ENCODE measurements around the gene PGAM5. TPM values are rescaled to one million over a fixed set of nuclear protein-coding genes. Genes with fewer than 3 reads are reported as not detected.
A peak's percentile ranks its signal among the peaks of the same experiment; 100 is the strongest.

The PGAM5 gene
- total and polyA plus RNA-seq, 2 of the 13 experiments (the other 11 are each of a cell fraction or from before 2014, with no cell fraction given): 18.0 to 77.9 TPM

DNA sequence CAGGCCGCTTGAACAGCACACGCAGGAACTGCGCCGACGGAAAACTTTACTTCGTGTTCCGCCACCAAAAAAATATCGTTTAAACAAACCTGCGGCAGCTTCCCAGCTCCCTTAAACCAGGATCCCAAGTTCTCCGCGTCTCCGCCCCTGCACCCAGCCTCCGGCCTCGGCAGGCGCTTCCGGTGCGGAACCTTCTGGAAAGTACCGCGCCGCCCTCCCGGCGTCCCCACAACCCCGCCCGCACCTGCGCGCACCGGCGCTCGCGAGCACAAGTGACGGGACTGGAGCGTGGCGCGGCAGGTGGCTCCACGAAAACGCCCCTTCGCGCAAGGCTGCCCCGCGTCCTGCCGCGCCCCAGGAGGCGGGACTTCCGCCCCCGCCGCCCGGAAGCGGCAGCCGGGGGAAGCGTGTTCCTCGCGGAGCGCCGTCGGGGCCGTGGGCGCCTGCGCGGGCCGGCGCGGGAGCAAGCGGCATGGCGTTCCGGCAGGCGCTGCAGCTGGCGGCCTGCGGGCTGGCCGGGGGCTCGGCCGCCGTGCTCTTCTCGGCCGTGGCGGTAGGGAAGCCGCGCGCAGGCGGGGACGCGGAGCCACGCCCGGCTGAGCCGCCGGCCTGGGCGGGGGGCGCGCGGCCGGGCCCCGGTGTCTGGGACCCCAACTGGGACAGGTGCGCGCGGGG lies at the start of gene PGAM5 (continued):
- TF ChIP-seq TCF7L2 (IDR thresholded peaks at IDR 0.05; ENCODE audit: low read depth, low read length): no peak
- no peak for TF ChIP-seq TOE1 (CRISPR knock-in tag; IDR thresholded peaks at IDR 0.05)
- peak; percentile 73 for TF ChIP-seq ZNF766 (CRISPR knock-in tag; IDR thresholded peaks at IDR 0.05; ENCODE audit: borderline replicate concordance)
- peak; percentile 43; the same call in 1 of the 2 replicates for TF ChIP-seq RARA (CRISPR knock-in tag; IDR thresholded peaks at IDR 0.05)
- TF ChIP-seq ZIK1 (CRISPR knock-in tag; IDR thresholded peaks at IDR 0.05; ENCODE audit: borderline replicate concordance, low read depth): 0 out of 2 replicates have a peak, but pooled peaks have one; percentile 81
- TF ChIP-seq BRD4 (CRISPR knock-in tag; IDR thresholded peaks at IDR 0.05): peak; percentile 77
- TF ChIP-seq, protein P1, sequence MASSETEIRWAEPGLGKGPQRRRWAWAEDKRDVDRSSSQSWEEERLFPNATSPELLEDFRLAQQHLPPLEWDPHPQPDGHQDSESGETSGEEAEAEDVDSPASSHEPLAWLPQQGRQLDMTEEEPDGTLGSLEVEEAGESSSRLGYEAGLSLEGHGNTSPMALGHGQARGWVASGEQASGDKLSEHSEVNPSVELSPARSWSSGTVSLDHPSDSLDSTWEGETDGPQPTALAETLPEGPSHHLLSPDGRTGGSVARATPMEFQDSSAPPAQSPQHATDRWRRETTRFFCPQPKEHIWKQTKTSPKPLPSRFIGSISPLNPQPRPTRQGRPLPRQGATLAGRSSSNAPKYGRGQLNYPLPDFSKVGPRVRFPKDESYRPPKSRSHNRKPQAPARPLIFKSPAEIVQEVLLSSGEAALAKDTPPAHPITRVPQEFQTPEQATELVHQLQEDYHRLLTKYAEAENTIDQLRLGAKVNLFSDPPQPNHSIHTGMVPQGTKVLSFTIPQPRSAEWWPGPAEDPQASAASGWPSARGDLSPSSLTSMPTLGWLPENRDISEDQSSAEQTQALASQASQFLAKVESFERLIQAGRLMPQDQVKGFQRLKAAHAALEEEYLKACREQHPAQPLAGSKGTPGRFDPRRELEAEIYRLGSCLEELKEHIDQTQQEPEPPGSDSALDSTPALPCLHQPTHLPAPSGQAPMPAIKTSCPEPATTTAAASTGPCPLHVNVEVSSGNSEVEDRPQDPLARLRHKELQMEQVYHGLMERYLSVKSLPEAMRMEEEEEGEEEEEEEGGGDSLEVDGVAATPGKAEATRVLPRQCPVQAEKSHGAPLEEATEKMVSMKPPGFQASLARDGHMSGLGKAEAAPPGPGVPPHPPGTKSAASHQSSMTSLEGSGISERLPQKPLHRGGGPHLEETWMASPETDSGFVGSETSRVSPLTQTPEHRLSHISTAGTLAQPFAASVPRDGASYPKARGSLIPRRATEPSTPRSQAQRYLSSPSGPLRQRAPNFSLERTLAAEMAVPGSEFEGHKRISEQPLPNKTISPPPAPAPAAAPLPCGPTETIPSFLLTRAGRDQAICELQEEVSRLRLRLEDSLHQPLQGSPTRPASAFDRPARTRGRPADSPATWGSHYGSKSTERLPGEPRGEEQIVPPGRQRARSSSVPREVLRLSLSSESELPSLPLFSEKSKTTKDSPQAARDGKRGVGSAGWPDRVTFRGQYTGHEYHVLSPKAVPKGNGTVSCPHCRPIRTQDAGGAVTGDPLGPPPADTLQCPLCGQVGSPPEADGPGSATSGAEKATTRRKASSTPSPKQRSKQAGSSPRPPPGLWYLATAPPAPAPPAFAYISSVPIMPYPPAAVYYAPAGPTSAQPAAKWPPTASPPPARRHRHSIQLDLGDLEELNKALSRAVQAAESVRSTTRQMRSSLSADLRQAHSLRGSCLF (CRISPR knock-in tag; IDR thresholded peaks at IDR 0.05; ENCODE audit: borderline replicate concordance): no peak
- TF ChIP-seq ZNF333 (CRISPR knock-in tag; IDR thresholded peaks at IDR 0.05; ENCODE audit: borderline replicate concordance): no peak
- TF ChIP-seq ZNF772 (CRISPR knock-in tag; IDR thresholded peaks at IDR 0.05): no peak
- no peak for TF ChIP-seq HNRNPL (IDR thresholded peaks at IDR 0.05; ENCODE audit: low read depth, low read length)
- TF ChIP-seq ARID4A (CRISPR knock-in tag; IDR thresholded peaks at IDR 0.05; ENCODE audit: borderline replicate concordance): peak; percentile 90
- TF ChIP-seq, protein P2, sequence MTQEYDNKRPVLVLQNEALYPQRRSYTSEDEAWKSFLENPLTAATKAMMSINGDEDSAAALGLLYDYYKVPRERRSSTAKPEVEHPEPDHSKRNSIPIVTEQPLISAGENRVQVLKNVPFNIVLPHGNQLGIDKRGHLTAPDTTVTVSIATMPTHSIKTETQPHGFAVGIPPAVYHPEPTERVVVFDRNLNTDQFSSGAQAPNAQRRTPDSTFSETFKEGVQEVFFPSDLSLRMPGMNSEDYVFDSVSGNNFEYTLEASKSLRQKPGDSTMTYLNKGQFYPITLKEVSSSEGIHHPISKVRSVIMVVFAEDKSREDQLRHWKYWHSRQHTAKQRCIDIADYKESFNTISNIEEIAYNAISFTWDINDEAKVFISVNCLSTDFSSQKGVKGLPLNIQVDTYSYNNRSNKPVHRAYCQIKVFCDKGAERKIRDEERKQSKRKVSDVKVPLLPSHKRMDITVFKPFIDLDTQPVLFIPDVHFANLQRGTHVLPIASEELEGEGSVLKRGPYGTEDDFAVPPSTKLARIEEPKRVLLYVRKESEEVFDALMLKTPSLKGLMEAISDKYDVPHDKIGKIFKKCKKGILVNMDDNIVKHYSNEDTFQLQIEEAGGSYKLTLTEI (CRISPR knock-in tag; conservative IDR thresholded peaks at IDR 0.05): no peak
